ENCODE measurements around the gene GALE.

DNA sequence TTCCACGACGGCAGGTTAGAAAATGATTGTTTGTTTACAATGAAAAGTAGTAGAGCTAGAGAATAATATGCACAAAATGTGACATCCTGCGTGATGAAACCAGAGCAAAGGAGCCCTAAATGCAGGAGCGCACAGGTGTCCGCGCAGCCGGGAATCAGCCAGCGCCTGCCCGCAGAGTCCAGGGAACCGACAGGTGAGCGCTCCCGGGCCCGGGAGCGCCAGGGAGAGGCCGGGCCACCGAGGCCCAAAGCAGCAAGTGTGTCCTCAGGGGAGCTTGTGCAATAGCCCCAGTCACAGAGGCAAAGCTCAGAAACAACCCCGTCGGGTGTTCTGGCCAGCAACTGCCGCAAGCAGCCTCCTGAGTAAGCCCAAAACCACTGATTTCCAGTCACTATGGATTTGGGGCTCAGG is 789 bp upstream of the GALE start:
- TF ChIP-seq, protein P1, sequence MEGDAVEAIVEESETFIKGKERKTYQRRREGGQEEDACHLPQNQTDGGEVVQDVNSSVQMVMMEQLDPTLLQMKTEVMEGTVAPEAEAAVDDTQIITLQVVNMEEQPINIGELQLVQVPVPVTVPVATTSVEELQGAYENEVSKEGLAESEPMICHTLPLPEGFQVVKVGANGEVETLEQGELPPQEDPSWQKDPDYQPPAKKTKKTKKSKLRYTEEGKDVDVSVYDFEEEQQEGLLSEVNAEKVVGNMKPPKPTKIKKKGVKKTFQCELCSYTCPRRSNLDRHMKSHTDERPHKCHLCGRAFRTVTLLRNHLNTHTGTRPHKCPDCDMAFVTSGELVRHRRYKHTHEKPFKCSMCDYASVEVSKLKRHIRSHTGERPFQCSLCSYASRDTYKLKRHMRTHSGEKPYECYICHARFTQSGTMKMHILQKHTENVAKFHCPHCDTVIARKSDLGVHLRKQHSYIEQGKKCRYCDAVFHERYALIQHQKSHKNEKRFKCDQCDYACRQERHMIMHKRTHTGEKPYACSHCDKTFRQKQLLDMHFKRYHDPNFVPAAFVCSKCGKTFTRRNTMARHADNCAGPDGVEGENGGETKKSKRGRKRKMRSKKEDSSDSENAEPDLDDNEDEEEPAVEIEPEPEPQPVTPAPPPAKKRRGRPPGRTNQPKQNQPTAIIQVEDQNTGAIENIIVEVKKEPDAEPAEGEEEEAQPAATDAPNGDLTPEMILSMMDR (conservative IDR thresholded peaks at IDR 0.05 in 1 of 2, IDR thresholded peaks at IDR 0.05 in 1 of 2; ENCODE audit: low read depth in 1 of 2, low read length in 2 of 2), result no peak
- no peak for TF ChIP-seq EZH2 (IDR thresholded peaks at IDR 0.05; ENCODE audit: low read length, missing control alignments)
